ENCODE results near the gene CCDC142.

DNA sequence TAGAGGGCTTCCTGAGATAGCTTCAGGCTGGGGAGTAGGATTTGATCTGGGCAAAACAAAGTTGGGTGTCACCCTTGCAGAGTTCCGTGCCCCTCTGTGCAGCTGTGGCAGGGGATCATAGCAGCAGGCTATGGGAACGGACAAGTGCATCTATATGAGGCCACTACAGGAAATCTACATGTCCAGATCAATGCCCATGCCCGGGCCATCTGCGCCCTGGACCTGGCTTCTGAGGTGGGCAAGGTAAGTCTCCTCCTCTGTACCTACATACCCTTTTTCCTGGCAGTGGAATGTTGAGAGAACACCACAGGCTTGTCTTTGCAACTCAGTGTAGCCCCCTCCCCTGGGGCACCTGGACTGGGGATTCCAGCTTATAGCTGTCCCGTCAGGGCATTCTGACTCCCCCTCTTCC, 57.8 kb downstream of the CCDC142 start:
- TF ChIP-seq, protein P1, sequence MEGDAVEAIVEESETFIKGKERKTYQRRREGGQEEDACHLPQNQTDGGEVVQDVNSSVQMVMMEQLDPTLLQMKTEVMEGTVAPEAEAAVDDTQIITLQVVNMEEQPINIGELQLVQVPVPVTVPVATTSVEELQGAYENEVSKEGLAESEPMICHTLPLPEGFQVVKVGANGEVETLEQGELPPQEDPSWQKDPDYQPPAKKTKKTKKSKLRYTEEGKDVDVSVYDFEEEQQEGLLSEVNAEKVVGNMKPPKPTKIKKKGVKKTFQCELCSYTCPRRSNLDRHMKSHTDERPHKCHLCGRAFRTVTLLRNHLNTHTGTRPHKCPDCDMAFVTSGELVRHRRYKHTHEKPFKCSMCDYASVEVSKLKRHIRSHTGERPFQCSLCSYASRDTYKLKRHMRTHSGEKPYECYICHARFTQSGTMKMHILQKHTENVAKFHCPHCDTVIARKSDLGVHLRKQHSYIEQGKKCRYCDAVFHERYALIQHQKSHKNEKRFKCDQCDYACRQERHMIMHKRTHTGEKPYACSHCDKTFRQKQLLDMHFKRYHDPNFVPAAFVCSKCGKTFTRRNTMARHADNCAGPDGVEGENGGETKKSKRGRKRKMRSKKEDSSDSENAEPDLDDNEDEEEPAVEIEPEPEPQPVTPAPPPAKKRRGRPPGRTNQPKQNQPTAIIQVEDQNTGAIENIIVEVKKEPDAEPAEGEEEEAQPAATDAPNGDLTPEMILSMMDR (optimal IDR thresholded peaks at IDR 0.05 in 1 of 3, IDR thresholded peaks at IDR 0.05 in 1 of 3, conservative IDR thresholded peaks at IDR 0.05 in 1 of 3; ENCODE audit: extremely low read depth in 1 of 3, insufficient read depth in 2 of 3, low read length in 3 of 3) = no peak
- TF ChIP-seq EZH2 (IDR thresholded peaks at IDR 0.05; ENCODE audit: low read length) = no peak

Data from keratinocyte (primary cell).